Upper lobe of left lung (tissue), 6 donors: Measurements from ENCODE around the gene COQ6. TPM values are rescaled to one million over a fixed set of nuclear protein-coding genes. Genes with fewer than 3 reads are reported as not detected.
A peak's percentile ranks its signal among the peaks of the same experiment; 100 is the strongest.
"Not testable (repeated sequence)": the region's sequence is repeated elsewhere in the genome, so short reads cannot be mapped to it uniquely, and the experiment has no call there.

Experiments used
- ATAC-seq, 2 donors: fragments of 200-7000 bp; cut with Tn5 transposase; one replicate each; pipeline ENCODE4 v1.9.1; 2022; ENCODE audit warnings: mild to moderate bottlenecking in 2 of 2, moderate library complexity in 2 of 2; ENCODE audit not compliant: low FRiP score in 2 of 2
- DNase-seq, 2 donors: peaks; one replicate each; pipeline ENCODE4 v3.0.0-alpha.2; 2019 to 2020
- H3K27ac ChIP-seq, 4 donors: fragments of 200-600 bp; sonication (generic); one replicate each; pipeline ENCODE4 v1.5.1; 2016 to 2019
- H3K27me3 ChIP-seq, 4 donors: fragments of 200-600 bp; sonication (generic); one replicate each; pipeline ENCODE4 v1.5.1; 2017 to 2019
- H3K36me3 ChIP-seq, 4 donors: fragments of 200-600 bp; sonication (generic); one replicate each; pipeline ENCODE4 v1.5.1; 2016 to 2019
- H3K4me1 ChIP-seq, 4 donors: fragments of 200-600 bp; sonication (generic); one replicate each; pipeline ENCODE4 v1.5.1; 2018 to 2019
- H3K4me3 ChIP-seq, 4 donors: fragments of 200-600 bp; sonication (generic); one replicate each; pipeline ENCODE4 v1.5.1; 2017 to 2019; ENCODE audit warnings: mild to moderate bottlenecking in 2 of 4, moderate library complexity in 1 of 4
- H3K9me3 ChIP-seq, 4 donors: fragments of 200-600 bp; sonication (generic); one replicate each; pipeline ENCODE4 v1.5.1; 2018 to 2019
- CTCF ChIP-seq, 6 experiments: fragments of 450-650 bp in 4 of 6; fragments of 200-600 bp in 2 of 6; sonication (generic) in 2 of 6; IDR thresholded peaks; one replicate each; pipeline ENCODE4 v1.5.1; 2016 to 2019; ENCODE audit warnings: antibody characterized with exemption in 6 of 6
- EP300 ChIP-seq, 4 donors: sonication (generic); formaldehyde crosslinking; IDR thresholded peaks; one replicate each; pipeline ENCODE4 v1.5.1; 2017; ENCODE audit warnings: antibody characterized with exemption in 4 of 4, control low read depth in 2 of 4
- POLR2A ChIP-seq, 4 donors: fragments of 450-650 bp; IDR thresholded peaks; one replicate each; pipeline ENCODE4 v1.5.1; 2016 to 2017; ENCODE audit warnings: antibody characterized with exemption in 4 of 4, mild to moderate bottlenecking in 2 of 4
- POLR2AphosphoS5 ChIP-seq, 2 donors: sonication (generic); formaldehyde crosslinking; IDR thresholded peaks; one replicate each; pipeline ENCODE4 v1.5.1; 2017; ENCODE audit warnings: antibody characterized with exemption in 2 of 2
- WGBS, 2 donors: methylation state at CpG; one replicate each; pipeline ENCODE4 v1.1.5; 2017 to 2018; 5-methylcytosine and 5-hydroxymethylcytosine counted together
- total RNA-seq, 6 donors: library from RNA; depleted of rRNA in 4 of 6; stranded (reverse); fragments of >200 nt in 4 of 6; gene quantifications; one replicate each; pipeline versions ENCODE4 v1.1.0 to v1.2.1, GENCODE V29; 2016 to 2021
- donor health status: DM: no; HTN: no; CAD: no; lungs with moderate emphysema.
- donor health status: DM: no; HTN: yes; CAD: no; lungs with severe emphysema.

COQ6 gene
- total RNA-seq: 100 to 1,000 TPM in 1 of 6 donors, 10 to 100 TPM in 5; 16.9 to 108 (median 23.7) TPM

- ATAC-seq (peak; percentile 98 to 99), DNase-seq (peak; percentile 94 to 96)
- H3K4me1 ChIP-seq: peaks cover 5 to 19% (median 13%) of the 10 kb centered on the region in 4 donors
- H3K36me3 ChIP-seq: peaks cover 12 to 23% (median 13%) of the 10 kb centered on the region in 4 donors
- WGBS, 2 donors: 0 to 1% methylated on average over 40 to 66 of the region's 70 CpGs
- H3K27ac ChIP-seq: peak within 1 kb of the TSS; percentile 88 to 93 (median 92)
- H3K27me3 ChIP-seq: no peaks in the 10 kb centered on the region
- peak within 1 kb of the TSS; percentile 77 to 87 (median 84) for H3K4me3 ChIP-seq
- TF ChIP-seq POLR2A (IDR thresholded peaks at IDR 0.05) (peak in 3 of 4 donors; percentile 63 to 94 (median 88)), POLR2AphosphoS5 (IDR thresholded peaks at IDR 0.05) (peak; percentile 81 to 87), CTCF (IDR thresholded peaks at IDR 0.05) (peak in 5 of 6 experiments; percentile 10 to 50 (median 26)), EP300 (IDR thresholded peaks at IDR 0.05) (peak in 1 of 4 donors; percentile 36)
- H3K9me3 ChIP-seq: no peaks in the 10 kb centered on the region
These were observed at the start of gene COQ6, which contains the start of gene FAM161B for GRCh38 chr14:73949752-73950734. Gene COQ6 (plus strand): TSS chr14:73950302. CDS start chr14:73950333, 31 bp downstream. Gene FAM161B (minus strand): TSS chr14:73950094. CDS start chr14:73950026, 68 bp downstream.

- Histone ChIP-seq H3K4me1 (no peaks in the 10 kb centered on the region), H3K27ac (no peak overlapping the region), H3K36me3 (peaks cover 35 to 92% (median 61%) of the 10 kb centered on the region in 4 donors), H3K9me3 (no peaks in the 10 kb centered on the region), H3K27me3 (no peaks in the 10 kb centered on the region), H3K4me3 (no peak overlapping the region)
- WGBS, 2 donors: 95 to 97% methylated on average over 3 of the region's 3 CpGs
- no peak for TF ChIP-seq POLR2A (IDR thresholded peaks at IDR 0.05)
- DNase-seq: no peak
- no peak for ATAC-seq
These were observed 47.1 kb upstream of the COQ6 start for GRCh38 chr14:73903028-73903427.

GRCh38 chr14:73909681-73910080 is 40.4 kb upstream of the COQ6 start:
- Histone ChIP-seq H3K27ac (no peak overlapping the region), H3K36me3 (peaks cover 35 to 93% (median 77%) of the 10 kb centered on the region in 4 donors), H3K4me1 (no peaks in the 10 kb centered on the region), H3K9me3 (no peaks in the 10 kb centered on the region), H3K4me3 (no peak overlapping the region), H3K27me3 (no peaks in the 10 kb centered on the region)
- DNase-seq: no peak
- WGBS, 2 donors: 100% methylated on average over 1 of the region's 1 CpG
- TF ChIP-seq EP300 (IDR thresholded peaks at IDR 0.05): no peak
- TF ChIP-seq POLR2AphosphoS5 (IDR thresholded peaks at IDR 0.05): no peak
- TF ChIP-seq POLR2A (IDR thresholded peaks at IDR 0.05): no peak
- TF ChIP-seq CTCF (IDR thresholded peaks at IDR 0.05): no peak
- no peak for ATAC-seq

DNA sequence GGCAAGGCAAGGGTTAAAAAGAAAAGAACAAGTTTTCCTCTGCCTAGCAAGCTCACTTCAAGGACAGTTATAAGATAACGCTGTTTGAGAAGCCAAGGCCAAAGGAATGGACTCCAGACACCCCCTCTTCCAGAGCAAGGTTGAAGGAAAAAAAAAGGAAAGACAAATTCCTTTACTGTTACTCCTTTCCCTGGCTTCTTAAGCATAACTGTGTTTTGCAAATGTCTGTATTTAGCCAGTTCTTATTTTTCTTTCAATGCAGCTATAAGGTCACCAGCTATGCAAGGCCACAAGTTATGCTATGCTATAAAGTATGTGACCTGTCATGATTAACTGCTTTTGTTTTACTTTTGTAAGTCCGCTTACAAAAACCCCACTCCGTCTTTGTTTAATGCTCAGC is 36.8 kb upstream of the COQ6 start:
- Histone ChIP-seq H3K27me3 (no peaks in the 10 kb centered on the region), H3K9me3 (no peaks in the 10 kb centered on the region), H3K36me3 (peaks cover 27 to 85% (median 60%) of the 10 kb centered on the region in 4 donors), H3K27ac (no peak overlapping the region), H3K4me3 (no peak overlapping the region), H3K4me1 (no peaks in the 10 kb centered on the region)
- ATAC-seq: no peak
- 92% methylated on average over 3 of the region's 3 CpGs for WGBS, 2 donors
- no peak for DNase-seq
- no peak for TF ChIP-seq EP300 (IDR thresholded peaks at IDR 0.05)
- no peak for TF ChIP-seq CTCF (IDR thresholded peaks at IDR 0.05)
- no peak for TF ChIP-seq POLR2AphosphoS5 (IDR thresholded peaks at IDR 0.05)
- TF ChIP-seq POLR2A (IDR thresholded peaks at IDR 0.05): no peak

- TF ChIP-seq POLR2AphosphoS5 (IDR thresholded peaks at IDR 0.05): no peak
- TF ChIP-seq POLR2A (IDR thresholded peaks at IDR 0.05): no peak
- TF ChIP-seq EP300 (IDR thresholded peaks at IDR 0.05): no peak
- no peak for TF ChIP-seq CTCF (IDR thresholded peaks at IDR 0.05)
- Histone ChIP-seq H3K9me3 (no peaks in the 10 kb centered on the region), H3K36me3 (peaks cover 6 to 85% (median 51%) of the 10 kb centered on the region in 4 donors), H3K27me3 (no peaks in the 10 kb centered on the region), H3K27ac (no peak overlapping the region), H3K4me3 (no peak overlapping the region), H3K4me1 (no peaks in the 10 kb centered on the region)
- WGBS, 2 donors: 90 to 93% methylated on average over 6 of the region's 6 CpGs
- DNase-seq (no peak), ATAC-seq (no peak)
These were observed 33.8 kb upstream of the COQ6 start for GRCh38 chr14:73916324-73916723.

- not testable (repeated sequence) for ATAC-seq, H3K4me1 ChIP-seq, H3K9me3 ChIP-seq, H3K27me3 ChIP-seq, H3K4me3 ChIP-seq, DNase-seq, H3K27ac ChIP-seq
- 96 to 100% methylated on average over 2 of the region's 2 CpGs for WGBS, 2 donors
- peaks cover 32 to 89% (median 59%) of the 10 kb centered on the region in 4 donors for H3K36me3 ChIP-seq
These were observed 30.6 kb upstream of the COQ6 start for GRCh38 chr14:73919457-73919856.
